ENCODE data around the gene SLC9A9. TPM values are rescaled to one million over a fixed set of nuclear protein-coding genes. Genes with fewer than 3 reads are reported as not detected.

Gene SLC9A9
- polyA plus RNA-seq, 1 donor from 2014 or later = 0.54 TPM

GRCh38 chr3:143495527-143495926 is 352.7 kb downstream of the SLC9A9 start:
- no peak for TF ChIP-seq SMC3 (conservative IDR thresholded peaks at IDR 0.05; ENCODE audit: poor library complexity)
- no peak for TF ChIP-seq RAD21 (conservative IDR thresholded peaks at IDR 0.05)
- TF ChIP-seq REST (IDR thresholded peaks at IDR 0.05; ENCODE audit: borderline replicate concordance) = no peak
- no peak for TF ChIP-seq CTCF (IDR thresholded peaks at IDR 0.05; ENCODE audit: poor library complexity, severe bottlenecking)
- TF ChIP-seq EZH2 (IDR thresholded peaks at IDR 0.05; ENCODE audit: borderline replicate concordance, insufficient read depth, low read length, poor library complexity, severe bottlenecking) = no peak
- no peak for TF ChIP-seq EP300 (conservative IDR thresholded peaks at IDR 0.05; ENCODE audit: poor library complexity, severe bottlenecking)
- TF ChIP-seq POLR2AphosphoS5 (IDR thresholded peaks at IDR 0.05) = no peak
- TF ChIP-seq TAF1 (IDR thresholded peaks at IDR 0.05; ENCODE audit: low read depth) = no peak
- TF ChIP-seq MXI1 (conservative IDR thresholded peaks at IDR 0.05; ENCODE audit: poor library complexity, severe bottlenecking) = no peak
- Histone ChIP-seq H3K9ac (ENCODE audit: low read length) (no peak overlapping the region), H3K36me3 (ENCODE audit: insufficient read depth, low read length) (no peaks in the 10 kb centered on the region), H3K9me3 (ENCODE audit: low read length) (no peaks in the 10 kb centered on the region), H3K27me3 (ENCODE audit: insufficient read depth, low read depth, low read length) (no peaks in the 10 kb centered on the region), H3F3A (ENCODE audit: insufficient read depth, low read length, poor library complexity, severe bottlenecking) (no peaks in the 10 kb centered on the region), H2AFZ (ENCODE audit: low read depth, low read length) (no peak overlapping the region), H3K79me2 (replicated peaks; ENCODE audit: insufficient read depth, low read length) (no peaks in the 10 kb centered on the region), H3K27ac (ENCODE audit: low read length) (no peak overlapping the region), H4K20me1 (ENCODE audit: insufficient read depth) (no peaks in the 10 kb centered on the region), H3K4me3 (ENCODE audit: low read length) (no peak overlapping the region), H3K4me2 (ENCODE audit: low read length) (no peak overlapping the region), H3K9me2 (ENCODE audit: insufficient read depth, low read length) (no peaks in the 10 kb centered on the region)

- no peak overlapping the region for H2AFZ ChIP-seq (ENCODE audit: low read depth, low read length)
- H3K27ac ChIP-seq (ENCODE audit: low read length) = no peak overlapping the region
- no peak overlapping the region for H3K4me3 ChIP-seq (ENCODE audit: low read length)
- no peaks in the 10 kb centered on the region for H3K9me2 ChIP-seq (ENCODE audit: insufficient read depth, low read length)
- no peaks in the 10 kb centered on the region for H4K20me1 ChIP-seq (ENCODE audit: insufficient read depth)
- no peak for TF ChIP-seq POLR2AphosphoS5 (IDR thresholded peaks at IDR 0.05)
- TF ChIP-seq EZH2 (IDR thresholded peaks at IDR 0.05; ENCODE audit: borderline replicate concordance, insufficient read depth, low read length, poor library complexity, severe bottlenecking) = no peak
- TF ChIP-seq MXI1 (conservative IDR thresholded peaks at IDR 0.05; ENCODE audit: poor library complexity, severe bottlenecking) = no peak
- no peak for TF ChIP-seq SMC3 (conservative IDR thresholded peaks at IDR 0.05; ENCODE audit: poor library complexity)
- no peak for TF ChIP-seq CTCF (IDR thresholded peaks at IDR 0.05; ENCODE audit: poor library complexity, severe bottlenecking)
- H3F3A ChIP-seq (ENCODE audit: insufficient read depth, low read length, poor library complexity, severe bottlenecking) = no peaks in the 10 kb centered on the region
- H3K79me2 ChIP-seq (replicated peaks; ENCODE audit: insufficient read depth, low read length) = no peaks in the 10 kb centered on the region
- H3K27me3 ChIP-seq (ENCODE audit: insufficient read depth, low read depth, low read length) = no peaks in the 10 kb centered on the region
- no peak overlapping the region for H3K4me2 ChIP-seq (ENCODE audit: low read length)
- no peak overlapping the region for H3K9ac ChIP-seq (ENCODE audit: low read length)
- no peaks in the 10 kb centered on the region for H3K36me3 ChIP-seq (ENCODE audit: insufficient read depth, low read length)
- no peaks in the 10 kb centered on the region for H3K9me3 ChIP-seq (ENCODE audit: low read length)
Observed at GRCh38 chr3:143486611-143487010, 361.7 kb downstream of the SLC9A9 start.
